Measurements from ENCODE around the gene NACC2.

The NACC2 gene

GRCh38 chr9:136086951-136087740, 7.9 kb downstream of the NACC2 start:
- no peak for TF ChIP-seq CTCF (conservative IDR thresholded peaks at IDR 0.05; ENCODE audit: low read depth, low read length)
- Histone ChIP-seq H2AFZ (ENCODE audit: low read depth) (no peak overlapping the region), H4K20me1 (ENCODE audit: insufficient read depth) (no peaks in the 10 kb centered on the region), H3K4me2 (no peak overlapping the region), H3K79me2 (ENCODE audit: insufficient read depth, low read depth) (no peaks in the 10 kb centered on the region), H3K4me1 (ENCODE audit: low read depth, poor library complexity, severe bottlenecking) (no peaks in the 10 kb centered on the region), H3K27ac (no peak overlapping the region), H3K27me3 (ENCODE audit: insufficient read depth, low read depth) (peaks cover 97% of the 10 kb centered on the region), H3K4me3 (IDR thresholded peaks at IDR 0.05; ENCODE audit: insufficient read depth, low read depth, low read length) (no peak overlapping the region), H3K9ac (no peak overlapping the region), H3K36me3 (ENCODE audit: insufficient read depth) (no peaks in the 10 kb centered on the region)

- Histone ChIP-seq H4K20me1 (ENCODE audit: insufficient read depth) (no peaks in the 10 kb centered on the region), H3K4me2 (no peak overlapping the region), H2AFZ (ENCODE audit: low read depth) (no peak overlapping the region), H3K36me3 (ENCODE audit: insufficient read depth) (no peaks in the 10 kb centered on the region), H3K9ac (no peak overlapping the region), H3K4me1 (ENCODE audit: low read depth, poor library complexity, severe bottlenecking) (no peaks in the 10 kb centered on the region), H3K27ac (no peak overlapping the region), H3K79me2 (ENCODE audit: insufficient read depth, low read depth) (no peaks in the 10 kb centered on the region), H3K27me3 (ENCODE audit: insufficient read depth, low read depth) (peaks cover 97% of the 10 kb centered on the region), H3K4me3 (IDR thresholded peaks at IDR 0.05; ENCODE audit: insufficient read depth, low read depth, low read length) (no peak overlapping the region)
- no peak for TF ChIP-seq CTCF (conservative IDR thresholded peaks at IDR 0.05; ENCODE audit: low read depth, low read length)
Observed at GRCh38 chr9:136086213-136086881, 8.7 kb downstream of the NACC2 start.

GRCh38 chr9:136085815-136086212, 9.3 kb downstream of the NACC2 start:
- Histone ChIP-seq H3K4me1 (ENCODE audit: low read depth, poor library complexity, severe bottlenecking) (no peaks in the 10 kb centered on the region), H4K20me1 (ENCODE audit: insufficient read depth) (no peaks in the 10 kb centered on the region), H3K9ac (no peak overlapping the region), H3K36me3 (ENCODE audit: insufficient read depth) (no peaks in the 10 kb centered on the region), H2AFZ (ENCODE audit: low read depth) (no peak overlapping the region), H3K4me2 (no peak overlapping the region), H3K27ac (no peak overlapping the region), H3K4me3 (IDR thresholded peaks at IDR 0.05; ENCODE audit: insufficient read depth, low read depth, low read length) (no peak overlapping the region), H3K79me2 (ENCODE audit: insufficient read depth, low read depth) (no peaks in the 10 kb centered on the region), H3K27me3 (ENCODE audit: insufficient read depth, low read depth) (peaks cover 97% of the 10 kb centered on the region)
- no peak for TF ChIP-seq CTCF (conservative IDR thresholded peaks at IDR 0.05; ENCODE audit: low read depth, low read length)

GRCh38 chr9:136084063-136084944, 10.8 kb downstream of the NACC2 start:
- no peak overlapping the region for H3K4me2 ChIP-seq
- H3K27me3 ChIP-seq (ENCODE audit: insufficient read depth, low read depth), result peaks cover 97% of the 10 kb centered on the region
- no peak overlapping the region for H3K27ac ChIP-seq
- no peaks in the 10 kb centered on the region for H3K4me1 ChIP-seq (ENCODE audit: low read depth, poor library complexity, severe bottlenecking)
- H4K20me1 ChIP-seq (ENCODE audit: insufficient read depth), result no peaks in the 10 kb centered on the region
- no peak overlapping the region for H3K4me3 ChIP-seq (IDR thresholded peaks at IDR 0.05; ENCODE audit: insufficient read depth, low read depth, low read length)
- no peaks in the 10 kb centered on the region for H3K36me3 ChIP-seq (ENCODE audit: insufficient read depth)
- H3K9ac ChIP-seq, result no peak overlapping the region
- no peak for TF ChIP-seq CTCF (conservative IDR thresholded peaks at IDR 0.05; ENCODE audit: low read depth, low read length)
- no peak overlapping the region for H2AFZ ChIP-seq (ENCODE audit: low read depth)
- H3K79me2 ChIP-seq (ENCODE audit: insufficient read depth, low read depth), result no peaks in the 10 kb centered on the region

Measured in KMS-11 (cell line).